AG04450 (cell line): ENCODE data around the gene SHC4. TPM values are rescaled to one million over a fixed set of nuclear protein-coding genes. Genes with fewer than 3 reads are reported as not detected.

Experiments used
- CTCF ChIA-PET: fragments of 300-600, 350-600 bp; formaldehyde crosslinking; extraction: SDS; loops from one replicate; lab custom pipeline; 2022; ENCODE audit warnings: antibody characterized with exemption, inconsistent platforms; lab: Charles Lee
- POLR2A ChIA-PET: fragments of 350-600 bp; formaldehyde crosslinking; extraction: SDS; loops from one replicate; lab custom pipeline; 2021; ENCODE audit warnings: antibody characterized with exemption, inconsistent platforms; lab: Yijun Ruan, JAX
- DNase-seq: peaks from one replicate; pipeline ENCODE4 v3.0.0-alpha.2; 2011; ENCODE audit warnings: low read depth, low spot score
- H3K27ac ChIP-seq: one replicate; pipeline ENCODE4 v1.5.1; 2012; ENCODE audit warnings: low read depth, low read length, control low read depth
- H3K27me3 ChIP-seq: one replicate; pipeline ENCODE4 v1.6.0; 2012; ENCODE audit warnings: low read length; ENCODE audit not compliant: control insufficient read depth, insufficient read depth
- H3K4me3 ChIP-seq: 2 replicates; pipeline ENCODE4 v1.5.1; 2011; ENCODE audit warnings: mild to moderate bottlenecking, low read depth, low read length, control low read depth
- H3K9me3 ChIP-seq: 2 replicates; pipeline ENCODE4 v1.5.1; 2012; ENCODE audit warnings: low read length; ENCODE audit not compliant: control insufficient read depth, insufficient read depth
- polyA plus RNA-seq: library from polyadenylated mRNA; depleted of rRNA; stranded (reverse); fragments of >200 nt; gene quantifications from 2 replicates; pipeline ENCODE4 v1.2.3, GENCODE V29; 2011
- TF ChIP-seq, protein P1 (sequence below): IDR thresholded peaks from 2 replicates; pipeline ENCODE4 v1.5.1; 2011; ENCODE audit warnings: low read depth, low read length, control low read depth, inconsistent platforms

SHC4 gene
- polyA plus RNA-seq, 1 experiment: 5.1 TPM

- H3K27me3 ChIP-seq: no peaks in the 10 kb centered on the region
- DNase-seq: no peak
- TF ChIP-seq, protein P1, sequence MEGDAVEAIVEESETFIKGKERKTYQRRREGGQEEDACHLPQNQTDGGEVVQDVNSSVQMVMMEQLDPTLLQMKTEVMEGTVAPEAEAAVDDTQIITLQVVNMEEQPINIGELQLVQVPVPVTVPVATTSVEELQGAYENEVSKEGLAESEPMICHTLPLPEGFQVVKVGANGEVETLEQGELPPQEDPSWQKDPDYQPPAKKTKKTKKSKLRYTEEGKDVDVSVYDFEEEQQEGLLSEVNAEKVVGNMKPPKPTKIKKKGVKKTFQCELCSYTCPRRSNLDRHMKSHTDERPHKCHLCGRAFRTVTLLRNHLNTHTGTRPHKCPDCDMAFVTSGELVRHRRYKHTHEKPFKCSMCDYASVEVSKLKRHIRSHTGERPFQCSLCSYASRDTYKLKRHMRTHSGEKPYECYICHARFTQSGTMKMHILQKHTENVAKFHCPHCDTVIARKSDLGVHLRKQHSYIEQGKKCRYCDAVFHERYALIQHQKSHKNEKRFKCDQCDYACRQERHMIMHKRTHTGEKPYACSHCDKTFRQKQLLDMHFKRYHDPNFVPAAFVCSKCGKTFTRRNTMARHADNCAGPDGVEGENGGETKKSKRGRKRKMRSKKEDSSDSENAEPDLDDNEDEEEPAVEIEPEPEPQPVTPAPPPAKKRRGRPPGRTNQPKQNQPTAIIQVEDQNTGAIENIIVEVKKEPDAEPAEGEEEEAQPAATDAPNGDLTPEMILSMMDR: no peak
- ChIA-PET POLR2A (no interaction called here), CTCF (interaction anchor here (0.7 kb wide), 1 partner anchor 51 kb away, joined by 3 read pairs; no protein-coding TSS in a partner anchor)
- no peak overlapping the region for H3K27ac ChIP-seq
- no peak overlapping the region for H3K4me3 ChIP-seq
- no peaks in the 10 kb centered on the region for H3K9me3 ChIP-seq
These were observed 39.0 kb downstream of the SHC4 start for GRCh38 chr15:48924528-48925393.

GRCh38 chr15:48922046-48922445, 41.7 kb downstream of the SHC4 start:
- POLR2A ChIA-PET: no interaction called here
- Histone ChIP-seq H3K27ac (no peak overlapping the region), H3K9me3 (no peaks in the 10 kb centered on the region), H3K27me3 (no peaks in the 10 kb centered on the region), H3K4me3 (no peak overlapping the region)
- CTCF ChIA-PET: no interaction called here
- DNase-seq: no peak
- TF ChIP-seq, protein P1: no peak

GRCh38 chr15:48916721-48917120, 47.0 kb downstream of the SHC4 start:
- TF ChIP-seq, protein P1: no peak
- H3K9me3 ChIP-seq: no peaks in the 10 kb centered on the region
- H3K27ac ChIP-seq: no peak overlapping the region
- no peak for DNase-seq
- ChIA-PET POLR2A (no interaction called here), CTCF (interaction anchor here (1.2 kb wide), 1 partner anchor 59 kb away, joined by 4 read pairs; no protein-coding TSS in a partner anchor)
- H3K27me3 ChIP-seq: no peaks in the 10 kb centered on the region
- no peak overlapping the region for H3K4me3 ChIP-seq

DNA sequence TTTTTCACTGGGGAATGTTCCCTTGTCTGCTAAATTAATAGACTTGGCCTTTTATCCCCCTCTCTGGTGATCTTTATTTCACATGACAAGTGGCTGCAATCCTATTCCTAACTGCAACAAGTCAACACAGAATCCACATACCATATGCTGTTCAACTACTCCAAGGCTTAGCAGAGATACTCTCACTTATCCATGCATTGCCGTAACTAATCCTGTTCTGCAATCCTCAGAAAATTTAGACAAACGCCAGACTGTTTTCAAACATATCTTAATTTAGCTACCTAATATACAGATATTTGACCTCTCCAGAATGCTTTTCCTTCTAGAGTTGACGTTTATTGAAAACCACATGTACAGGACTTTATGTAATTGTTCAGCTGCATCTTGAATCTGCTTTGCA, 47.9 kb downstream of the SHC4 start:
- DNase-seq: no peak
- POLR2A ChIA-PET: interaction anchor here (0.5 to 0.6 kb wide), 2 partner anchors 14 to 50 kb away, joined by 3 to 6 read pairs; no protein-coding TSS in a partner anchor
- no peaks in the 10 kb centered on the region for H3K9me3 ChIP-seq
- H3K27ac ChIP-seq: no peak overlapping the region
- CTCF ChIA-PET: no interaction called here
- TF ChIP-seq, protein P1: no peak
- no peak overlapping the region for H3K4me3 ChIP-seq
- H3K27me3 ChIP-seq: no peaks in the 10 kb centered on the region

DNA sequence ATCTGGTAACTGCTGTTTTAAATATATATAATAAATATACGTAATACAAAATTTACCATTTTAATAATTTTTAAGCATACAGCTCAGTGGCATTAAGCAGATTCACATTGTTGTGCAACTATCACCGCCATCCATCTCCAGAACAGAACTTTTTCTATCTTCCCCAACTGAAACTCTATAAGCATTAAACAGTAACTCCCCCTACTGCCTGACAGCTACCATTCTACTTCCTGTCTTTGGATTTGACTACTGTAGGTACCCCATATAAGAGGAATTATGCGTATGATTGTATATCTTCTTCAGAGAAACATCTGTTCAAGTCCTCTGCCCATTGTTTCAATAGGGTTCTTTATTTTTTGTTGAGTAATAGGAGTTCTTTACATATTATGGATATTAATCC, 49.0 kb downstream of the SHC4 start:
- no peak overlapping the region for H3K4me3 ChIP-seq
- CTCF ChIA-PET: no interaction called here
- no peak for DNase-seq
- H3K27me3 ChIP-seq: no peaks in the 10 kb centered on the region
- no peak overlapping the region for H3K27ac ChIP-seq
- TF ChIP-seq, protein P1: no peak
- no peaks in the 10 kb centered on the region for H3K9me3 ChIP-seq
- POLR2A ChIA-PET: no interaction called here
